Activated naive CD4-positive, alpha-beta T cell treated with anti-CD3 and anti-CD28 coated beads, Interleukin-2, amount 50 U/mL, for 24 hours (primary cell): ENCODE results near the gene CDH23.

Source experiments
- H3K27ac Mint-ChIP-seq: one replicate; pipeline ENCODE4 v1.8.0; 2021; ENCODE audit warnings: mild to moderate bottlenecking, mixed read lengths
- H3K27me3 Mint-ChIP-seq: one replicate; pipeline ENCODE4 v1.8.0; 2021; ENCODE audit warnings: mixed read lengths
- H3K36me3 Mint-ChIP-seq: one replicate; pipeline ENCODE4 v1.8.0; 2021; ENCODE audit warnings: mixed read lengths
- H3K4me1 Mint-ChIP-seq: one replicate; pipeline ENCODE4 v1.8.0; 2021; ENCODE audit warnings: mixed read lengths
- H3K4me3 Mint-ChIP-seq: one replicate; pipeline ENCODE4 v1.8.0; 2021; ENCODE audit warnings: mild to moderate bottlenecking, mixed read lengths
- H3K9me3 Mint-ChIP-seq: one replicate; pipeline ENCODE4 v1.8.0; 2021; ENCODE audit warnings: mixed read lengths

The CDH23 gene

DNA sequence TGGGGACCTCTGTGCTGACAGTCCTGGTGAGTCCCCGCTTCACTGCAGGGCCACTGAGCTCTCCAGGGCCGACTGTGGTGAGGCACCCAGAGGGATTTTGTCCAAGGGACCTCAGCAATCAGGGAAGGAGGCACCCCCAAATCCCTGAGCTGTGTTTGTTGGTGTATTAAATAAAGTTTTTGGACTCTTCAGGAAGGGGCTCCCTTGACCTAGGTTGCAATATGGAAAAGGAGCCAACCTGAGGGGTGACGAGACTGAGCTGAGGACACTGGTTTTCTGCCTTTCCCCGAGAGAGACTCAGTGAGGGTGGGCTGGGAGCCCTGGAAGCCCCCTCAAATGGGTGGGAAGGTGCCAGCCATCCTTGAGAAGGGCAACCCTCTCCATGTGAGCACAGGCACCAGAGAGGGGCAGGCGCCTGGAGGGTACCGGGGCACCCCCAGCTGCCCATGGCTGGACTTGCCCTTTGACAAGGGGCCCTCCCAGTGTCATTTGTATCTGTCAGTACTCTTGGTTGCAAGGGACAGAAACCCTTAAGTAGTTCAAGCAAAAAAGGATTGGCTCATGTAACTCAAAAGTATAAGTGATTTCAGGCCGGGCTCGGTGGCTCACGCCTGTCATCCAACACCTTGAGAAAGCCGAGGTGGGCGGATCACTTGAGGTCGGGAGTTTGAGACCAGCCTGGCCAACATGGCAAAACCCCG, 250.0 kb downstream of the CDH23 start:
- Mint-ChIP-seq H3K9me3 (no peaks in the 10 kb centered on the region), H3K27me3 (no peaks in the 10 kb centered on the region), H3K4me3 (no peak overlapping the region), H3K4me1 (no peaks in the 10 kb centered on the region), H3K36me3 (no peaks in the 10 kb centered on the region), H3K27ac (no peak overlapping the region)

DNA sequence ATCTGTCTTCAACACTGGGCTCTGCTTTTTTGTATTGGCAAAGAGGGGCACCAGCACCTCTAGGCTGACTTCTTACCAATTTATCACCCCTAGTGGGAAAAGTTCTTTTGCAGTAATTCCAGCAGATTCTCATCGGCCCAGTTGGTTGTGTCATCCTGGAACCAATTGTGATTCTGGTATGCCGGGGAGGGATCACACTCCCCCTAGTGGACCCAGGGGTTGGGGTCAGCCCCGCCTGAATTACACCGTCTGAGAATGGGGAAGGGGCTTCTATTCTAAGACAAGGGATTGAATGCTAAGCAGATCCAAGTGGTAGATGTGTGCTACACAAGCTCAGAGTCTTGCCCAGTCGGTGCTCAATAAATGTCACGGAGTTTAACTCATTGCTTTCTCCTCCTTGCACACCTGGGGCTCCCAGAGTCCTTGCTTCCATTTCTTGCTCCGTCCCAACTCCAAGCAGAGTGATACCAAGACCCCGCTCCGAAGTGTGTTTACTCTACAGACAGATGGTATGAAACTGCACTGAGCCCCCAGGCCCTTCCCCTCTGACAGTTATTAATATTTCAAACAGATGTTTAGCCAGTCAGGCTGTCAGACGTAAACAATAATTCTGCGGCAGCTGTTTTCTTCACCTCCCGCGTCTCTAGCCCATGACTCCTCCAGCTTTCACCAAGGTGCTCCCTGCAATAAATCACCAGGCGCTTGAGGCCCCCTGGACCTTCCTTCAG, 251.0 kb downstream of the CDH23 start:
- Mint-ChIP-seq H3K9me3 (no peaks in the 10 kb centered on the region), H3K4me1 (no peaks in the 10 kb centered on the region), H3K4me3 (no peak overlapping the region), H3K36me3 (no peaks in the 10 kb centered on the region), H3K27ac (no peak overlapping the region), H3K27me3 (no peaks in the 10 kb centered on the region)

DNA sequence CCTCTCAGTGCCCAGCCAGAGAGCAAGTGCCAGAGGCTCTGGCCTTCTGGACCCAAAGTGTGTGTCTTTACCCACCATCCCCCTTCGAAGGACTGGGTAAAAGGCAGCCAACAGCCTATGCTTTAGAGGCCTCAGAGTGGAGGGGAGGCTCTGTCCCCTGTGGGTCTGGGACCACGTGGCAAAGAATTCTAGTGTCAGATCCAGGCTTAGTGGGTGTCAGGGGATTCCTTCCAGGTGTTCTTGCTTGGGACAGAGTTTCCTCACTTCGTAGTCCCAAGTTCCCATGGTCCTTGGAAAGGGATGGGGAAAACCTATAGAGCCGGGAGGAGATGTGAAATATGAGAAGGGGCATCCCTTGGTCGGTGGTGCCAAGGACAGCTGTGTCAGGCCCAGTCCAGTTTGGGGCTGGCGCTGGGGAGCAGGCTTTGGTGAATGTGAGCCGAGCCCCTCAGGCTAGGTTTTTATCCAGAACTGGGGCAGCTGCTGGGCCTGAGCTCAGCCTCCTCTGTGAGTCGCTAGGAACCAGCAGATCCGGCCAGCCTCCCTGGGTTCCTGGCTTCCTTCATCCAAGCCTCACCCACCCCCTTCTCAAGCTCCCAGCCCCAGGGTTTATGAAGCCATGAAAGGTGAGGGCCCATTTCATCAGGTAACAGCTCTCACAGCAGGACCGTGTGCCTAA, 251.7 kb downstream of the CDH23 start:
- Mint-ChIP-seq H3K36me3 (no peaks in the 10 kb centered on the region), H3K27me3 (no peaks in the 10 kb centered on the region), H3K9me3 (no peaks in the 10 kb centered on the region), H3K4me1 (no peaks in the 10 kb centered on the region), H3K4me3 (no peak overlapping the region), H3K27ac (no peak overlapping the region)

DNA sequence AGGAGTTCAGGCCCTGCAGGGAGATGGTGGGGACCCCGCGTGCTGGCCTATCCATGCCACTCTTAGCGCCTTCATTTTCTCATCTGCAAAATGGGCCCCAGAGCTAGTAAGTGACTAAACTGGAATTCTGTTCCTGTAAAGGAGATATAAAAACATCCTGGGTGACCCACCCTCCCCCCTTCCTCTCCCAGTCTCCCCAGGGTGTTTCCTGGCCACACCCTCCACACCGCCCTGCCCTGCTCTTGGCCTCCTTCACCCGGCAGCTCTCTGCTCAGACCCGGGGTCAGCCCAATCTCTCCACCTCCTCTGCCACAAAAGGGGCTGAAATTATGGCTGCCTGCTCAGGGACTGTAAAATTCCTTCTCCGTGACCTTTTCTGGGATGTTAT, 252.2 kb downstream of the CDH23 start:
- Mint-ChIP-seq H3K4me1 (no peaks in the 10 kb centered on the region), H3K9me3 (no peaks in the 10 kb centered on the region), H3K27ac (no peak overlapping the region), H3K27me3 (no peaks in the 10 kb centered on the region), H3K4me3 (no peak overlapping the region), H3K36me3 (no peaks in the 10 kb centered on the region)

DNA sequence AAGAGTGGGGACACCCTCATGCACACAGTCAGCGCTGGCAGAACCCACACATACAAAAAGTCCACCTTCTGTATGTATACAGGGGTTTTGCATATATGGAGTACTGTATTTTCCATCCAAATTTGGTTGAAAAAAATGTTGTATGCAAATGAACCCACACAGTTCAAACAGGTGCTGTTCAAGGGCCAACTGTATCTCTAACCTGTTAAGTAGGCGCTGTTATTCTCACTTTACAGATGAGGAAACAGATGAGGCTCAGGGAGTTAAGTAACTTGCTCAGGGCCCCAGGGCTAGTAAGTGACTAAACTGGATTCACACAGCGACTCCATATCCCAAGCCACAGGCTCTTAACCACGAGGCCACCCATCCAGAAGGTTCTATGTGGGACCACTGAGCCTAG, 252.9 kb downstream of the CDH23 start:
- Mint-ChIP-seq H3K27ac (no peak overlapping the region), H3K27me3 (no peaks in the 10 kb centered on the region), H3K4me1 (no peaks in the 10 kb centered on the region), H3K9me3 (no peaks in the 10 kb centered on the region), H3K4me3 (no peak overlapping the region), H3K36me3 (no peaks in the 10 kb centered on the region)

DNA sequence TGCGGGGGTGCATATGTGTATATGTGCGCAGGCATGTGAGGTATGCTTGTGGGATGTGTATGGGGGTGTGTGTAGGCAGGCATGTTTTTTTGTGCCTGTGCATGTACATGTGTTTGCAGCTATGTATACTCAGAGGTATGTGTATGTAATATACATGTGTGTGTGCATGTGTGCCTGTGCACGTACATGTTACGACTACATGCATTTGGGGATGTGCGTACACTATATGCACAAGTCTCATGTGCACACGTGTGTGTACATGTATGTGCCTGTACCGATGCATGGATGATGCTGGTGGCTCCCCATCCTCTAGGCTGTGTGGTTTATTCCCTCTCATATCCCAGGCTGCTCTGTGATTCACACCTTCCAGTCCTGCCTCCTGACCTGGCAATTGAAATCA, 253.7 kb downstream of the CDH23 start:
- no peaks in the 10 kb centered on the region for H3K27me3 Mint-ChIP-seq
- H3K4me3 Mint-ChIP-seq, result no peak overlapping the region
- no peaks in the 10 kb centered on the region for H3K4me1 Mint-ChIP-seq
- H3K27ac Mint-ChIP-seq, result no peak overlapping the region
- no peaks in the 10 kb centered on the region for H3K36me3 Mint-ChIP-seq
- no peaks in the 10 kb centered on the region for H3K9me3 Mint-ChIP-seq

DNA sequence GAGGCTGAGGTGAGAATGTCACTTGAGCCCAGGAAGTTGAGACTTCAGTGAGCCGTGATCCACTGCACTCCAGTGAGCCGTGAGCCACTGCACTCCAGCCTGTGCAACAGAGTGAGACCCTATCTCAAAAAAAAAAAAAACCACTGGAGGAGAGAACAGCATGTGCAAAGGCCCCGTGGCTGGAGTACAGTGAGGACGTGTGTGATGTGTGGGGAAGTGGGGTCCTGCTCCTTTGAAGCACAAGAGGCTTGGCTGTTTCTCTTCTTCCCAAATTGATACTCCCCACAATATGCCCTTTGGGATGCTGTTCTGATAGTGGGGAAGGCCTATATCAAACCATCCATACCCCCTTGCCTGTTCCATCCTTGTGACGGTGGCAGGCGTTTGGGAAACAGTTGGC, 254.7 kb downstream of the CDH23 start:
- Mint-ChIP-seq H3K4me3 (no peak overlapping the region), H3K36me3 (no peaks in the 10 kb centered on the region), H3K27ac (no peak overlapping the region), H3K9me3 (no peaks in the 10 kb centered on the region), H3K27me3 (no peaks in the 10 kb centered on the region), H3K4me1 (no peaks in the 10 kb centered on the region)

DNA sequence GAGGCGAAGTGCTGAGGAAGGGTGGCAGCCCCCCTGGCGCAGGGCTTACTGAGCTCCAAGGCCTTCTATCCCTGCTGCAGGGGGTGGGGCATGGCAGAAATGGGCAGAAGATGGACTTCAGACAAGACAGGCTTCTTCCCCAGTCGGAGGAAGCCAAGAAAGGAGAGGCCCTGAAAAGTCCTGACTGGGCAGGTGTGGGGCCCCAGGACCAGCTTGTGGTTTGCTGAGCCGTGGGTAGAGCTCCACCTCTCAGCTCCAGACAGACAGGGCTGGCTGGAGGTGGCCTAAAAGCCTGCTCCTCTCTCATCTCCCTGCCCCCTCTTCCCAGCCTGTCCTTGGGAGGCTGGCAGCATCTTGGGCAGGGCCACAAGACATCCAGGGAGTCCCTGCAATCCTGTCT, 255.2 kb downstream of the CDH23 start:
- Mint-ChIP-seq H3K27ac (no peak overlapping the region), H3K4me3 (no peak overlapping the region), H3K4me1 (no peaks in the 10 kb centered on the region), H3K36me3 (no peaks in the 10 kb centered on the region), H3K27me3 (no peaks in the 10 kb centered on the region), H3K9me3 (no peaks in the 10 kb centered on the region)

DNA sequence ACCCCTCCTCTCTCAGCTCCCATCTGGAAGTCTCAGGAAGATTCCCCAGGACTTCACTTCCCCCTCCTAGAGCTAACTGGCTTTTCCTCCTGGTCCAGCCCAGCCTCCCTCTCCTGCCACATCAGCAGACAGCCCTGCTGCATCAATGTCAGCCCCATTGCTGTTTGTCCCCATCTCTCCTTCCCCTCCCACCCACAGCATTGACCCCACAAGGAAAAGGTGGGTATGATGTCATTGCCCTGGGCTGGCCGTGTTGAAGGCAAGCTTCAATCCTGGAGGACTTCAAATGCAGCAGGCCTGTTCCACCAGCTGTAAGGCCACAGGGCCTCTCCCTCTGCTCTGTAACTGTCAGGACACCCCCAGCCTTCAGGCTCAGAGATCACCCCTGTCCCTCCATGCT, 256.3 kb downstream of the CDH23 start:
- no peak overlapping the region for H3K4me3 Mint-ChIP-seq
- no peak overlapping the region for H3K27ac Mint-ChIP-seq
- no peaks in the 10 kb centered on the region for H3K27me3 Mint-ChIP-seq
- no peaks in the 10 kb centered on the region for H3K4me1 Mint-ChIP-seq
- no peaks in the 10 kb centered on the region for H3K36me3 Mint-ChIP-seq
- no peaks in the 10 kb centered on the region for H3K9me3 Mint-ChIP-seq

DNA sequence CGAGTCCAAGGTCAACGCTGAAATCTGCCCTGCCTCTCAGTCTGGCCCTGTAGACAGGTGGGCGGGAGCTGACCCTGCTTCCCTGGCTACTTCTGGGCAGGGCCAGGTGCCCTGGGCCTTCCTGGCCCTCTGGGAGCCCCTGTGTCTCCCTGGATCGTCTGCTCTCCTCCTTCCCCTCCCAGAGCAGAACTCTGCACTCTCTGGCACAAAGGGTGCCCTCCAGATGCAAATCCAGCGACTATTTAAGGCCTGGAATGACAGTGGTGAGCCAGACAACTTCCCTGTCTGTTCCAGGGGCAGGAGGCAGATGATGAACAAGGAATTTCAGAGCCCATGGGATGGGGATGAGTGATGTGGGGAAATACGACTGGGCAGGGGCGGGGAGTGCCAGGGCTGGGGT, 259.5 kb downstream of the CDH23 start:
- H3K36me3 Mint-ChIP-seq, result no peaks in the 10 kb centered on the region
- H3K27me3 Mint-ChIP-seq, result no peaks in the 10 kb centered on the region
- H3K4me1 Mint-ChIP-seq, result no peaks in the 10 kb centered on the region
- no peak overlapping the region for H3K4me3 Mint-ChIP-seq
- H3K27ac Mint-ChIP-seq, result no peak overlapping the region
- no peaks in the 10 kb centered on the region for H3K9me3 Mint-ChIP-seq

DNA sequence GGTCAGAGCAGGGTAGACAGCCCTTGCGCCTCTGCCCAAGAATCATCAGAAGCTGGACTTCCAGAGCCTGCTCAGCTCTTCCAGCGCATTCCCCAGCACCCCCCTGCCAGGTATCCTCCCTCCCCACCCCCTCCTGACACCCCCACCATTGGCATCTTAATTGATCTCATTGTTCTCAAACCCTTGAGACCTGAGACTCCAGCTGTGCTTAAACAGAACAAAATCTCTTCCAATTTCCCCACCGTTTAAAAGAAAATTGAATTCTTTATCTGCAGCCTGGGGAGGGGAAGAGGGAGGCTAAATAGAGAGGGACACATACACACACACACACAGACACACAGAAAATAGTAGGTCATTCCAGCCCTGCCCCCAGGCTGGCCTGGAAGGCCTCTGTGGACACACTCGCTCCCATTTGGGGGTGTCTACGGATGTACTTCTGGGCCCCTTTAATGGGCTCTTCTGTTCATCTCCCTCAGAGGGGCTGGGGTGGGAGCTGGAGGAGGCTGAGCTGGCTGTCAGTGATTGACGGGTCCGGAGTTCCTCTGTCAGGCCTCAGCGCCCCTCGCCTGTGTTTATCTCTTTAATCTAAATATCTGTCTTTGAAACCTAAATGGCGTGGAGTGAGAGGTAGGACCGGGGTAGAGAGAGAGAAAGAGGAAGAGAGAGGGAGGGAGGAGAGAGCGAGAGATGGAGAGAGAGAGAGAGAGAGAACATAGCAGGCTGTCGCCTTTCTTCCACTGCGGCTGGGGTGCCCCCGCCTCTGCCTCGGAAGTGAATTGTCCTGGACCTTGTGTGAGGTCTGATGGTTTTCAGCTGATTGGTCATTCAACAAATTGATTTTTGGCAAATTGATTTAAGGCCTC, 261.1 kb downstream of the CDH23 start:
- Mint-ChIP-seq H3K4me1 (no peaks in the 10 kb centered on the region), H3K27me3 (no peaks in the 10 kb centered on the region), H3K4me3 (no peak overlapping the region), H3K36me3 (no peaks in the 10 kb centered on the region), H3K27ac (no peak overlapping the region), H3K9me3 (no peaks in the 10 kb centered on the region)

DNA sequence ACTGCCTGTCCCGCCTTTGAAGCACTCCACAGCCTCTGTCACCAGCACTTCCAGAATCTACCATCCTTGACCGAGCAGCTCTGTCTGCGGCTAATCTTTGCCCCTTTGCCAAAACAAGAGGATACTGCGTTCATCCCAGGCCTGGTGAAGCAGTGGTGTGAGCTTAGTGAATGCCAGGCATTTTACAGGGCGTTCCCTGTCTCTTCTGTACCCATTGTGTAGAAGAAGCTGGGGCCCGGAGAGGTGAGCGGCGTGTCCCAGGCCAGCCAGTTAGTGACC, 261.7 kb downstream of the CDH23 start:
- Mint-ChIP-seq H3K4me3 (no peak overlapping the region), H3K27ac (no peak overlapping the region), H3K36me3 (no peaks in the 10 kb centered on the region), H3K27me3 (no peaks in the 10 kb centered on the region), H3K9me3 (no peaks in the 10 kb centered on the region), H3K4me1 (no peaks in the 10 kb centered on the region)

DNA sequence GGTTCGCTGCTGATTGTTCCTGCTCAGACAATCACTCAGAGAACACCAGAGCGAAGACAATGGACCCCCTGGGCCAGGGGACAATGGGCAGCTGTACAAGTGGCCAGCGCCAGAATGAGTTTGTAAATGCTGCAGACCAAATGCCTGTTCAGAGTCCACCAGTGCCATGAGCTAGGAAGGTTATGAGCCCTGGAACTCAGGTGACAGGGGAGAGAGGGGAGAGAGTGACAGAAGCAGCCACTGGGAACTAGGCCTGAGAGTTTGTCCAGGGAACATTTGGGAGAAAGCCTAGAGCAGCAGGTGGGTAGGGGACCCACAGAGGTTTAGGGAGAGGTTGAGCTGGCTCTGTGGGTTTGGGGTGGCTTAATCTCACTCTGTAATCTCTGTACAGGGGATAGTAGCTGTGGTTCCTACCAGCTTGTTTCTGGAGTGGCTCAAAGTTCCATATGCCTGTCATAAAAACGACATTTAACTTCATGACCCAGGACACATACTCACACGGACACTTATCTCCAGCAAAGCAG, 262.5 kb downstream of the CDH23 start:
- Mint-ChIP-seq H3K36me3 (no peaks in the 10 kb centered on the region), H3K27ac (no peak overlapping the region), H3K4me3 (no peak overlapping the region)

DNA sequence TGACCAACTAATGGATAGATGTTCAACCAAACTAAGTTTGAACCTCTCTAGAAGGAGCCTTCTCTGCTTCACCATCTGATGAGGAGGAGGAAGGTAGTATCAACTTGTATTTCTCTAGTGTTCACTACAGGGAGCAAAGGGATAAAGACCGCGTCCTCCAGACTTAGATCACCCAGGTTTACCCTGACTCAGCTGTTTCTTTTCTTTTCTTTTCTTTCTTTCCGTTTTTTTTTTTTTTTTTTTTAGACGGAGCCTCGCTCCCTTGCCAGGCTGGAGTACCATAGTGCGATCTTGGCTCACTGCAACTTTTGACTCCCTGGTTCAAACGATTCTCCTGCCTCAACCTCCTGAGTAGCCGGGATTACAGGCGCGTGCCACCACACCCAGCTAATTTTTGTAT, 263.0 kb downstream of the CDH23 start:
- Mint-ChIP-seq H3K36me3 (no peaks in the 10 kb centered on the region), H3K9me3 (no peaks in the 10 kb centered on the region), H3K4me1 (no peaks in the 10 kb centered on the region), H3K27ac (no peak overlapping the region), H3K4me3 (no peak overlapping the region), H3K27me3 (no peaks in the 10 kb centered on the region)

More for the DNA sequence above, 262.5 kb downstream of the CDH23 start:
- Mint-ChIP-seq H3K27me3 (no peaks in the 10 kb centered on the region), H3K4me1 (no peaks in the 10 kb centered on the region), H3K9me3 (no peaks in the 10 kb centered on the region)

DNA sequence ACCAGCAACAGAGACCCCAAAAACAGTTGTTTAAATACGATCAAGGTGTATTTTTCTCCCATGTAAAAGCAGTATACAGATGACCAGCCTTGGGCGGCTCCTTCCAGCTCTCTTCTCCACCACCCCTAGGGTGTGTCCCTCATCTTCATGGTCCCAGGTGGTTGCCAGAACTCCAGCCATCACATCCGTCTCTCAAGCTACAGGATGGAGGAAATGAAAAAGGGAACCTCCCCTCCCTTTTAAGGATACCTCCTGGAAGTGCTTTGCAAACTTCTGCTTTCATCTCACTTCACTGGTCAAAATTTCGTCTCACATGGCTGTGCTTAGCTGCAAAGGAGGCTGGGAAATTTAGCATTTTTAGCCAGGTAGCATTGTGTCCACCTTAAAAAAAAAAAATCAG, 263.6 kb downstream of the CDH23 start:
- no peak overlapping the region for H3K27ac Mint-ChIP-seq
- H3K9me3 Mint-ChIP-seq, result no peaks in the 10 kb centered on the region
- H3K36me3 Mint-ChIP-seq, result no peaks in the 10 kb centered on the region
- H3K27me3 Mint-ChIP-seq, result no peaks in the 10 kb centered on the region
- no peaks in the 10 kb centered on the region for H3K4me1 Mint-ChIP-seq
- no peak overlapping the region for H3K4me3 Mint-ChIP-seq
